ENCODE measurements around the gene TSPAN9. TPM values are rescaled to one million over a fixed set of nuclear protein-coding genes. Genes with fewer than 3 reads are reported as not detected.

Gene TSPAN9
- polyA plus RNA-seq, 3 donors, result 0.15 to 0.34 (median 0.25) TPM

DNA sequence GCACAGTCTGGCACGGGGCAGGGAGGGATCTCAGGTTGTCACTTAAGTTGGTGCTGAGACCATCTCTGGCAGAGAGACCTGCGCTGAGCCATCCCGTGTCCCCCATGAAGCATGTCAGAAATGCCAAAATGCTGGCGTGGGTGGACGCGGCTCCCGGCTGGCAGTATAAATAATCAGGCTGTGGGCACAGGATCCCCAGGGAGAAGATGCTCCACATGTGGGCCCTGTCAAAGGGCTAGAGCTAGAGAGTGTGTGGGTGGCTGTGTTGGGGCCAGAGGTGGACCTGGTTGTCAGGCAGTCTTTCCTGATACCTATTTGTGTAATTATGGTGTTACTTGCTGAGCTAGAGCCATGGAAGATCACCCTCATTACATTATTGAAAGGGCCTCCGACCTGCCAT is 189.5 kb downstream of the TSPAN9 start:
- Histone ChIP-seq H3K27ac (ENCODE audit: low read depth in 1 of 2, low read length in 2 of 2) (no peak overlapping the region), H4K20me1 (ENCODE audit: insufficient read depth, low read length) (no peaks in the 10 kb centered on the region), H3K4me1 (ENCODE audit: control insufficient read depth in 1 of 2, insufficient read depth in 2 of 2, low read length in 2 of 2) (no peaks in the 10 kb centered on the region), H3K79me2 (ENCODE audit: insufficient read depth, low read length) (no peaks in the 10 kb centered on the region), H2AFZ (ENCODE audit: insufficient read depth, low read depth, low read length, poor library complexity, severe bottlenecking) (no peak overlapping the region), H3K9me3 (replicated peaks in 1 of 2; ENCODE audit: control insufficient read depth in 1 of 2, insufficient read depth in 1 of 2, low read length in 2 of 2) (no peaks in the 10 kb centered on the region), H3K27me3 (ENCODE audit: control insufficient read depth in 2 of 2, insufficient read depth in 2 of 2, low read length in 2 of 2) (peaks cover 0 to 5% of the 10 kb centered on the region in 2 donors), H3K4me2 (replicated peaks; ENCODE audit: extremely low read depth, low read length, poor library complexity, severe bottlenecking) (no peak overlapping the region), H3K4me3 (replicated peaks in 1 of 3; ENCODE audit: low read depth in 2 of 3, low read length in 3 of 3) (no peak overlapping the region), H3K36me3 (replicated peaks in 1 of 2; ENCODE audit: control insufficient read depth in 1 of 2, insufficient read depth in 2 of 2, low read length in 2 of 2) (no peaks in the 10 kb centered on the region), H3K9ac (ENCODE audit: insufficient read depth, low read length, poor library complexity, severe bottlenecking) (no peak overlapping the region)
- peaks cover 7% of the 10 kb centered on the region for H3K4me1 Mint-ChIP-seq
- DNase-seq, result no peak
- WGBS (ENCODE audit: insufficient coverage), result 89% methylated on average over 8 of the region's 8 CpGs
- intact Hi-C loops (cut with micrococcal nuclease), result no loop called here
- no peak overlapping the region for H3K4me3 Mint-ChIP-seq
- peaks cover 9 to 35% (median 22%) of the 10 kb centered on the region in 3 donors for H3K27me3 Mint-ChIP-seq (ENCODE audit: low read depth in 3 of 3)
- no peaks in the 10 kb centered on the region for H3K36me3 Mint-ChIP-seq
- TF ChIP-seq, protein P1, sequence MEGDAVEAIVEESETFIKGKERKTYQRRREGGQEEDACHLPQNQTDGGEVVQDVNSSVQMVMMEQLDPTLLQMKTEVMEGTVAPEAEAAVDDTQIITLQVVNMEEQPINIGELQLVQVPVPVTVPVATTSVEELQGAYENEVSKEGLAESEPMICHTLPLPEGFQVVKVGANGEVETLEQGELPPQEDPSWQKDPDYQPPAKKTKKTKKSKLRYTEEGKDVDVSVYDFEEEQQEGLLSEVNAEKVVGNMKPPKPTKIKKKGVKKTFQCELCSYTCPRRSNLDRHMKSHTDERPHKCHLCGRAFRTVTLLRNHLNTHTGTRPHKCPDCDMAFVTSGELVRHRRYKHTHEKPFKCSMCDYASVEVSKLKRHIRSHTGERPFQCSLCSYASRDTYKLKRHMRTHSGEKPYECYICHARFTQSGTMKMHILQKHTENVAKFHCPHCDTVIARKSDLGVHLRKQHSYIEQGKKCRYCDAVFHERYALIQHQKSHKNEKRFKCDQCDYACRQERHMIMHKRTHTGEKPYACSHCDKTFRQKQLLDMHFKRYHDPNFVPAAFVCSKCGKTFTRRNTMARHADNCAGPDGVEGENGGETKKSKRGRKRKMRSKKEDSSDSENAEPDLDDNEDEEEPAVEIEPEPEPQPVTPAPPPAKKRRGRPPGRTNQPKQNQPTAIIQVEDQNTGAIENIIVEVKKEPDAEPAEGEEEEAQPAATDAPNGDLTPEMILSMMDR (IDR thresholded peaks at IDR 0.05), result no peak
- H3K27ac Mint-ChIP-seq, result no peak overlapping the region
- peaks cover 0 to 3% (median 0%) of the 10 kb centered on the region in 7 donors for H3K9me3 Mint-ChIP-seq

GRCh38 chr12:3267690-3268089 is 190.5 kb downstream of the TSPAN9 start:
- H3K79me2 ChIP-seq (ENCODE audit: insufficient read depth, low read length), result no peaks in the 10 kb centered on the region
- no peaks in the 10 kb centered on the region for H4K20me1 ChIP-seq (ENCODE audit: insufficient read depth, low read length)
- no peak for DNase-seq
- H3K9me3 ChIP-seq (replicated peaks in 1 of 2; ENCODE audit: control insufficient read depth in 1 of 2, insufficient read depth in 1 of 2, low read length in 2 of 2), result no peaks in the 10 kb centered on the region
- peaks cover 0 to 5% of the 10 kb centered on the region in 2 donors for H3K27me3 ChIP-seq (ENCODE audit: control insufficient read depth in 2 of 2, insufficient read depth in 2 of 2, low read length in 2 of 2)
- Mint-ChIP-seq H3K9me3 (peaks cover 0 to 3% (median 0%) of the 10 kb centered on the region in 7 donors), H3K27me3 (ENCODE audit: low read depth in 3 of 3) (peaks cover 12 to 40% (median 26%) of the 10 kb centered on the region in 3 donors), H3K4me1 (no peaks in the 10 kb centered on the region), H3K4me3 (no peak overlapping the region), H3K27ac (no peak overlapping the region), H3K36me3 (no peaks in the 10 kb centered on the region)
- no peak overlapping the region for H2AFZ ChIP-seq (ENCODE audit: insufficient read depth, low read depth, low read length, poor library complexity, severe bottlenecking)
- H3K36me3 ChIP-seq (replicated peaks in 1 of 2; ENCODE audit: control insufficient read depth in 1 of 2, insufficient read depth in 2 of 2, low read length in 2 of 2), result no peaks in the 10 kb centered on the region
- no peak overlapping the region for H3K9ac ChIP-seq (ENCODE audit: insufficient read depth, low read length, poor library complexity, severe bottlenecking)
- no peak overlapping the region for H3K4me3 ChIP-seq (replicated peaks in 1 of 3; ENCODE audit: low read depth in 2 of 3, low read length in 3 of 3)
- no peaks in the 10 kb centered on the region for H3K4me1 ChIP-seq (ENCODE audit: control insufficient read depth in 1 of 2, insufficient read depth in 2 of 2, low read length in 2 of 2)
- 65% methylated on average over 11 of the region's 11 CpGs for WGBS (ENCODE audit: insufficient coverage)
- H3K4me2 ChIP-seq (replicated peaks; ENCODE audit: extremely low read depth, low read length, poor library complexity, severe bottlenecking), result no peak overlapping the region
- TF ChIP-seq, protein P1 (IDR thresholded peaks at IDR 0.05), result no peak
- intact Hi-C loops (cut with micrococcal nuclease), result no loop called here
- no peak overlapping the region for H3K27ac ChIP-seq (ENCODE audit: low read depth in 1 of 2, low read length in 2 of 2)
